NCI-H2227 (cell line): Measurements from ENCODE around the gene EML4.
"Not testable (repeated sequence)": the region's sequence is repeated elsewhere in the genome, so short reads cannot be mapped to it uniquely, and the experiment has no call there.

Source experiments
- DNase-seq: peaks from one replicate; lab custom pipeline; 2025; ENCODE audit not compliant: unreplicated experiment; lab: John Stamatoyannopoulos, UW

EML4 gene

DNA sequence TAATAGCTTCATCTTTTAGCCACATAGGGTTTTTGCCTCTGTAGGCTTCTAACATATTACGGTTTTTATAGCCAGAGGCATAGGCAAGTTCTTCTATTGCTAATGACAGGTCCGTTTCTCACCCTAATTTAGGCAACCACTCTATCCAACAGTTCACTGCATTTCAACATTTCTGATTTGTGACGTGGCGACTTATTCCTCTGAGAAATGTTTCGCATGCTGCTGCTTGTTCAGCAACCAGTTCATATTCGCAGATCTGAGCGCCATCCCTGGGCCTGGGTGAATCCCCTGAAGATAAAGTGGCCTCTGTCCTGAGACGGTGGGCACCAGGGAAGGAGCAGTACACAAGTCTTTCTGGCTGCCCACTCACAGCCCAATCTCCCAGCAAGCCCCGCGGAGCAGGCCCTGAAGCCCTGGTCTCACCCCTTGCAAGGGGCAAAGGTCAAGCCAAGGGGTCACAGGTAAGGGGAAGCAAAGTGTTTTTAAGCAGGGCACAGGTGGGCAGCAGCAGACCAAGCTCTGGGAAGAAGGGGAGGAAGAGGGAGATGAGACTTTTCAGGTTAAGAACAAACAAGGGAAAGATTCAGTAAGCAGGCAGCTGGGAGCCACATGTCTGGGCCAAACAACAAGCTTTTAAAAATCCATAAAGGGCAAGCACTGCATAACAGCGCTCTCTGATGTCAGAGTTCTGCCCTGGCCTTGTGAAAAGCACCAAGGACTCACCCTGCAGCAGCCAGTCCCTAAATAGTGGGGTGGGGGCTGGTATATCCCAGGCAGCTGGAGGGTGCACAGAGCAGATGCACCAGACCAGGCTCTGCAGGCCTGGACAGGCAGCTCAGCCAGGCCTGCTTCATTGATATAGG is 202.7 kb downstream of the EML4 start:
- no peak for DNase-seq

DNA sequence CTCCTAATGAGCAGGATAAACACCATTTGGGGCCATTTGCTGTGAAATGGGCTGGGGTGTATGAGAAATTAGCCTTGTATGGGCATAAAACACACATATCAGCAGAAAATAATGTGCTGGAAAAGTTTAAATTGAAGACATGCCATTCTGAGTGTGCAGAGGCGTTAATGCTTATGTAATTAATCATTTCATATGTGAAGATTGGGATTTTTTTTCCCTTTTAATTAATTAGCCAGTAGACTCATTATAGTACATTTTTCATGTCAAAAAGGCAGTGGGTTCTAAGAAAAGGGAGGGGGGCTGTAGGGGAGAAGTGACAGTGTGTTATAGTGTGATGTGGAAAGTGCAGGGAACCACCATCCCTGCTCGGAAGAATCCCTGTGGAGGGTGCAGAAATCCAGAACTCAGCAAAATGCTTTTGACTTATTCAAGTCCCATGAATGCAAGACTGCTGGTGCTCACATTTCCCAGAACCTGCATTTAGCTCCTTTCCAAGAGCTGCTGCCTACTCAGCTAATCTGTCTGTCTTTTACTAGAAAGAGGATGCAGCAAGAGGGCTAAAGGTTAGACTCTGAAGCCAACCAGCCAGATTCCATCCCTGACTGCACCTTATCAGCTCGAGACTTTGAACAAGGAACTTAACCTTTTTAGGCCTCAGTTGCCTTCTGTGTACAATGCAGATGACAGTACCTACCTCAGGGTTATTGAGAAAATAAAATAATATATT is 203.5 kb downstream of the EML4 start:
- DNase-seq = no peak

DNA sequence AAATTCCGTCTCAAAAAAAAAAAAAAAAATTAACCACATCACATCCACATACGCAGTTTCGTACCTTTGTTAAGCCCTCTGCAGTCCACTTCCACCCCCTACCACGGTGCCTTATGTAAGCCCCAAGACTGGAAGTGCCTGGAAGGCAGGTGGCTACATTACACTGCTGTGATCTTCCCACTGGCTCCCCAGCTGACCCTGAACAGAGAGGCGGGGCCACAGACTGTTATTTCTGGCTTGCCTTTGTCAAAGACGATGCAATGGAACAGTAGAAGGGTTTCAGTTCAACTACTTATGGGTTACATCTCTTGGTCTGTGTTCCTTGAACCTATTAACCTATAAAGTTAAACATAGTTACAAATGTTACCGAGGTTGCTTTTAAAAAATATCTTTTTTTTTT is 207.6 kb downstream of the EML4 start:
- DNase-seq = no peak

DNA sequence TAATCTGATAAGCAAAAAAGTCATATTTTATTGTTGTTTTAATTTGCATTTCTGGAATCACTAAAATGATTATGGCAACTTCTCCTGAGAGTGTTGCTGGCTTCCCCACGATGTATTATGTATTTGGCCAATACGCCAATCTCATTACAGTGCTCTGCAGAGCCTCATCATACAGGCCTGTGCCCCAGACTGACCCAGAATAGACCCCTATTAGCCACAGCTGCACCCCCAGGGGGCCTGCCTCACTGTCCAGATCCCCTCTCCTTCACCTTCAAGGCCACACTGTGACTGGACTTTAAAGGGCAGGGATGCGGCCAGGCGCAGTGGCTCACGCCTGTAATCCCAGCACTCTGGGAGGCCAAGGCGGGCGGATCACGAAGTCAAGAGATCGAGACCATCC is 209.3 kb downstream of the EML4 start:
- no peak for DNase-seq

DNA sequence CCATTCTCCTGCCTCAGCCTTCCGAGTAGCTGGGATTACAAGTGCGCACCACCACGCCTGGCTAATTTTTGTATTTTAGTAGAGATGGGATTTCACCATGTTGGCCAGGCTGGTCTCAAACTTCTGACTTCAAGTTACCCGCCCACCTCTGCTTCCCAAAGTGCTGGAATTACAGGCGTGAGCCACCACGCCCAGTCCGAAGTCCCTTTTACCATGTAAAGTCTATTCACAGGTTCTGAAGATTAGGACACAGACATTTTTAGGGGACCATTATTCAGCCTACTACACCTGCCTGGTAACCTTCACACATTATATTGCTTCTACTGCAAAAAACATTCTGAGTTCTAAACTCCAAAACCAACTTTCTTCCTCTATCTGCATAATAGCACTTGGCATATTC is 210.9 kb downstream of the EML4 start:
- not testable (repeated sequence) for DNase-seq

DNA sequence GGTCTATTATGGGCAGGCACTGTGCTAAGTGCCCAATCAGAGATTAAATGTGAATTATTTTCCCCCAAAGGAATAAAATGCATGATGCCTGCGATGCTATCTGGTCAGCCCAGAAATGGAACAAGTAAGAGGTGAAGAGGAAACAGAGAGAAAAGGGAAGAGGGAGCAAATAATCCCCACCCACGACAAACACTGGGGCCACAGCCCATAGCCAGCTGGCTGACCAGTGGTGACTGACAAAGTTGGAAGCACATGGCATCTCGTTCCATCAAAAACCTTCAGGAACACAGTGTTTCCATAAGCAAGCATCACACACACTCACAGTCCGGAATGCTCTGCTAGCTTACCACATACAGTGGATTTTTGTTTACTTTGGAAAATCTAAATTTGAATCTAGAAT is 213.0 kb downstream of the EML4 start:
- no peak for DNase-seq
